NCI-H748 (cell line): Measurements from ENCODE around the gene APEX1.

Source experiments
- DNase-seq: peaks from one replicate; lab custom pipeline; 2025; ENCODE audit not compliant: unreplicated experiment; lab: John Stamatoyannopoulos, UW

APEX1 gene

DNA sequence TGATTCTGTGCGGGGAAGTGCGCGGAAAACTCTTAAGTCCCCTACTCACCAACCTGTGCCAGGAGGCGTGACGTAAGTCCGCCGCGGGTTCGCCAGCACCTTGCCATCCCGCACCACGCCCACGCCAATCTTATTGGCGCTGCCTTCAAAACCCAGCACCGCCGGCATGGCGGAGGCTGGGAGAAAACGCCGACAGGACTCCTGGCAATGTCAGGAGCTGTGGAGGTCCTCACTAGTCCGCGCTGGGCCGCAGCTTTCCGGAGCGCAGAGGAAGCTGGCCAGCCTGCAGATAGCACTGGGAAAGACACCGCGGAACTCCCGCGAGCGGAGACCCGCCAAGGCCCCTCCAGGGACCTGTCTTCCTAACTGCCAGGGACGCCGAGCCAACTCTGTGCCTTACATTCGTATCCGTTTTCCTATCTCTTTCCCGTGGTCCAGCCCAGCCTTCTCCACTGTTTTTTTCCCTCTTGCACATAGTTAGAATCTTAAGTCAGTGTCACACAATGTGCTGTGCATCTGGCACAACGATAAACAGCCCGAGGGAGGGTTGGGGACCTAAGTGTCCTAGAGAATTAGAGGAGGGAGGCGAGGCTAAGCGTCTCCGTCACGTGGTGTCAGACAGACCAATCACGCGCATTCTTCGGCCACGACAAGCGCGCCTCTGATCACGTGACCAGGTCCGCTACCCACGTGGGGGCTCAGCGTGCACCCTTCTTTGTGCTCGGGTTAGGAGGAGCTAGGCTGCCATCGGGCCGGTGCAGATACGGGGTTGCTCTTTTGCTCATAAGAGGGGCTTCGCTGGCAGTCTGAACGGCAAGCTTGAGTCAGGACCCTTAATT lies at the start of gene APEX1, which contains the start of gene OSGEP:
APEX1 (plus strand) TSS at position 711 of the 839 bp plus-strand sequence. CDS start 420 bp downstream, outside the sequence.
OSGEP (minus strand) TSS at position 297 of the 839 bp plus-strand sequence; CDS start at position 168, 129 bp downstream.
- peak; percentile 99 for DNase-seq

DNA sequence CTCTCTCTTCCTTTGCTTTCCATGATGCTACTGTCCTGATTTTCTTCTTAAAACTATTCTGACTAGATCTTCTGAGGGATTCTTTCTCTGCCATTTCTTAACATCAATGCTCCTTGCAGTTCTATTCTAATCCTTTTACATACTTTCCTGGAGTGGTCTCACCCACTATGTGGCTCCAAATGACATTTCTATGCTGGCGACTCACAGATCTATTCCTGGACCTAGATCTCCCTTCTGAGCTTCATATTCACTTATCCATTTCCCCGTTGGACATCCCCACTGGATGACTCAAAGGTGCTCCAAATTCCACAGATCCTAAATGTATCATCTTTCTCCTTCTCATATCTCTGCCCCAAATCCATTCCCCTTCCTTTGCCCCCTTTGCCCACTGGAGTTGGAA lies 45.8 kb upstream of the APEX1 start:
- no peak for DNase-seq

DNA sequence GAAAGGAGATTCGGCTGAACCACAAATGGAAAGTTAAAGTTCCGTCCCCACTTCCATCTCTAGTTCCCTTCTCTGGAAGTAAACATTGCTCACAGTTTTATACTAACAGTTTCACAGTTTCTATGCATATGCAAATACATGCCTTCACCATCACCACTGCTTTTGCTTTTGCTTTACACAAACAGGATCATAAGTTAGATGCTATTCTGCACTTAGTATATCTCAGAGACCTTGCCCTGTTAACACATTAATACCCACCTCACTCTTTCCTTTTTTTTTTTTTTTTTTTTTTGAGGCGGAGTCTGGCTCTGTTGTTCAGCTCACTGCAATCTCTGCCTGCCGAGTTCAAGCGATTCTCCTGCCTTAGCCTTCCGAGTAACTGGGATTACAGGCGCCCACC lies 42.6 kb upstream of the APEX1 start:
- DNase-seq, result no peak

DNA sequence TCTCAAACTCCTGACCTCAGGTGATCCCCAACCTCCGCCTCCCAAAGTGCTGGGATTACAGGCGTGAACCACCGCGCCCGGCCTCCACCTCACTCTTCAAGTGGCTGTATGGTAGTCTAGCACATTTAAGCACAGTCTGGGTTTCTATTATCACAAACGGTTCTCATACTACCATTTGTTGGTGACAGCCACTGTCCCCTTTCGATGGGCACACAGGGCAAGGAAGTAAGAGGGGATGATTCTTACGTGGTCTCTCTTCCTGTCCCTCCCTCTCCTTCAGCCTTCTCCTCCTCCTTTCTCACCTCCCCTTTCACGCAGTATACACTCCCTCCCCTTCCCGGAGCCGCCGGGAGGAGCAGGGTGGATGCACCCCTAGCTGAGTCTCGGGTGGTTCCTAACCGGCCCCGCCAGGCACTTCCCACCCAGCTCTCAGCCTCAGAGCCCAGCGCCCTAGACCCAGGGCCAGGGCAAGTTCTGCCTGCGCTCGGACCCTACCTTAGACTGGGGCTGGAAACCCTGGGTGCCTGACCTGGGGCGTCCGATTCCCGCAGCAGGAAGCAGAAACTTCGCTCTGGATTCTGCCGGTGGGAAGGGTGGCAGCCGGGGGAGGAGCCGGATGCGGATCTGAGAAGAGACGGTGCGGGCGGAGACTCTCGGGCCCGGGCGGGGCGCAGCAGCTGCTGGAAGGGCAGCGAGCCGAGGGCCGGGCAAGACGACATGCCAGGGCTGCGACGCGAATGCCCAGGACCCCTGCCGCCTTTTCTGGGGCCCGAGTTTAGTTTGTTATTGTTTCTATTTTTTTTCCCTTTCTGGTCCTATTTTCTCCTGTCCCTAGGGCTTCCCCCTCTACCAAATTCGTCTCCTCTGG lies 41.9 kb upstream of the APEX1 start, which contains the start of gene TEP1:
TEP1 (minus strand) TSS at position 626 of the 868 bp plus-strand sequence. CDS start 5,062 bp downstream, outside the sequence.
- peak; percentile 86 for DNase-seq

DNA sequence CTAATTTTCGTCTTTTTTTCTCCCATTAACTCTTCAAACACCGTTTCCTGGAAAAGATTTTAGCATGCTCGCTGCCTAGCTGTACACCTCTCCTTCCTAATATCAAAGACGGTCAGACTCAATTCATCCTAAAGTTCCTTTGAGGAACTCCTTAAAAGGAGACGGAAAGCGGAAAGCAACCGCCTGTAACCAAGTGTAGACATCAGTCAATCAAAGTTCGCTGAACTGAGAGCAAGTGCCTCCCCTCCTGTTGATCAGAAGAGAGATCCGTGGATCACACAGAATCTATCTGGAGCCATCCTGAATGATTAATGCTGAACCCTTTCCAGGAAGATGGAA lies 41.3 kb upstream of the APEX1 start:
- peak; percentile 35 for DNase-seq

DNA sequence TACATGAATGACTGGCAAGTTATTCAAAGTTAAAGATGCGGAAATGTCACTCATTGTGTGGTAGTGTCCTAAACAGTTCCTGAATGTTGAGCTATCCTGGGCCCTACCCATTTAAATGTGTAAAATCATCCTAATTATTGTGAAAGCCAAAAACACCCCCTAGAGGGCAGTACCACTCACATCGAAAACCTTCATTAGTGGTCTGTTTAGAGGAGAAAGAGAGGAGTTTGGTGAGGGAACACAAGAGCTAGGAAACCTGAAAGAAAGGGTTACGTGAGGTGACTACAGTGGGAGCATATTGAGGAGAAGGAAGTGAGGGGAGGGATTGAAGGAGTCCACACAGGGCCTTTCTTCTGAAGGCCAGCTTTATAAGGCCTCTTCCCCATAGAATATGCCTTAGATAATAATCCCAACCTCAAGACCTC lies 39.2 kb upstream of the APEX1 start:
- peak; percentile 65 for DNase-seq

DNA sequence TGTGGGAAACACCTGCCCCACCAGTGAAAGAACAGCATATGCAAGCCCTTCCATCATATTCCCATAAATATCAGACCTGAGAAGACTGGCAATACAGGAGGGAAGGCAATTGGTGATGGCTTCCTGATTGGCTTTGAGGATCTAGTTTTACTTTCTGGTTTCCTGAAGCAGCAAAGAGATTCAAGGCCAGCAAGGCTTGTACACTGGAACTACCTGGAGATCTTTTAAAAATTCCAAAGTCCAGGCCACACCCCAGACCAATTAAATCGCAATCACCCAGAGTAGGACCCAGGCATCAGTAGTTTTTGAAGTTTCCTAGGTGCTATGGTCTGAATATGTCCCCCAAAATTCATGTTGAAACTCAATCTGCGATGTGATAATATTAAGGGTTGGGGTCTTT lies 38.8 kb upstream of the APEX1 start:
- DNase-seq, result no peak

DNA sequence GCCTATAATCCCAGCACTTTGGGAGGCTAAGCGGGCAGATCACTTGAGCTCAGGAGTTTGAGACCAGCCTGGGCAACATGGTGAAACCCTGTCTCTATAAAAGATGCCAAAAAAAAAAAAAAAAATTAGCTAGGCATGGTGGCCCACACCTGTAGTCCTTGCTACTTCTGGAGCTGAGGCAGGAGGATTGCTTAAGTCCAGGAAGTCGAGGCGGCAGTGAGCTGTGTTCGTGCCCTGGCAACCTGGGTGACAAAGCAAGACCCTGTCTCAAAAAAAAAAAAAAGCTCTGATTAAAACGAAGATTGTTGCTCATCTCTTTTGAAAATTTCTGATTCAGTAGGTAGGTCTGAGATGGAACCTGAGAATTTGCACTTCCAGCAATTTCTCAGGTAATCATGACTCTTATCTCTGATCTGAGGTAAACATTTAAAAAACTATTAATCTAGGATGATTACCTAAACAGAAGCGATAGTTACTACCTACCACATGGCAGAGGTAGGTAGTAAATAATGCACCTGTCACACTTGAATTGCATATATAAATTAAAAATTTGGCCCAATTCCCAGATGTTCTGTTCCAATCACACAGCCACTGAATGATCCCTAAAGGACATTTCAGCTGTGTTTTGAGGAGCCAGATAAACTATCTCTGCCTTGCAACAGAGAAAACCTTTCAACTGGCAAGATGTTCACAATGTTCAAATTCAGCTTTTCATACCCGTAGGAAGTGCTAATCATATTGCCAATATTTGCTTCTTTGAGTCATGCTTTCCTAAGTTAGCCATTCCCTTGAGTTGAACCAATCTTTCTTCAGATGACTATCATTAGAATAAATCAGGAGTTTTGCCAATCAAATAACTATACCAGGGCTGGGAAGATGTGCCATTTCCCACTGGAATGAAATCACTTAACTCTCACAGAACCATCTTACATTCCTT lies 37.5 kb upstream of the APEX1 start:
- peak; percentile 65 for DNase-seq

DNA sequence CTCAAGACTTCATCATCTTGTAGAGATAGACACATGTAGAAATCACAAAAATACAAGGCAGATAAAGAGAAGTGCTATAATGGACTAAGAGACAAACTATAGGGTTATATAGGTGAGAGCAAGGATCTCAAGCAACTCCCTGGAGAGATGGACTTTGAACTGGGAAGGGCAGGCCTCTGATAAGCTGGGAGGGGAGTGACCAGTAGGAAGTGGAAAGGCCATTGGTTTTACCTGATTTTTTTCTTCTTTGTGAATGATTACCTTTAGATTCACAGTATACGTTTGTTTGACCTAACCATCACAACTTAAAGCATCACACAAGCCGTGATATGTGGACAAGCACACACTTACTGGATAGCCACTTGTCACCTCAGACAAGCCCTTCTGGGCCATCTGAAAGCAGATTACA lies 36.5 kb upstream of the APEX1 start:
- DNase-seq, result no peak

DNA sequence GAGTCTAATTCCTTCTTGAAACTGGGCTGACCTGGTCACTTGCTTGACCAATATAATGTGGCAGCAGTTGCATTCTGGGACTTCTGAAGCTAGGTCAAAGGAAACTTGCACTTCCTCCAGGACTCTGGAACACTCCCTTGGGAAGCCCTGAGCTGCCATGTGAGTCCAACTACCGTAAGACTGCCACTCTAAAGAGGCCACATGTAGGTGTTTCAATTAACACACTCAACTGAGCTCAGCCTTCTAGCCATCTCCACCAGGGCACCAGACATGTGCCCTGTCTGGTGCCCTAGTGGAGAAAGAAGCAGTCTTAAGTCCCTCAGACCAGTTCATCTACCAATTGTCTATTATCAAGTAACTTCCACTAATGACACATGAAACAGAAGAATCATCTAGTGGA lies 35.6 kb upstream of the APEX1 start:
- no peak for DNase-seq

DNA sequence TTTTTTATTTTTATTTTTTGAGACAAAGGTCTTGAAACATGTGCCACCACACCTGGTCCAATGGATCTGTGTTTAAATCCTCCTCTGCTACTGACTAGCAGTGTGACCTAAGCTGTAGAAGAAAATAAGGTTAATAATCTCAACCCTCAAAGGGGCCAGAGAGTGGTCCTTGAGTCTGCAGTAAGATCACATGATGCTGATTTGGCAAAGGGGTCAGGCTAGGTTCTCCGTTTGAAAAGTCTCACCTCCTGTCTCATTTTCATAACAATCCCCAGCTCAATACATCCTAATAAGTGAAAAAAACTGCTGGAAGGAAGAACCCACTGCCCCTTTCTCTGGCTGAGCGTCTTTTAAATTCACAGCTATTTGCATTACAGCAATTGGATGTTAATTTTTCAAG lies 33.8 kb upstream of the APEX1 start:
- DNase-seq, result no peak

DNA sequence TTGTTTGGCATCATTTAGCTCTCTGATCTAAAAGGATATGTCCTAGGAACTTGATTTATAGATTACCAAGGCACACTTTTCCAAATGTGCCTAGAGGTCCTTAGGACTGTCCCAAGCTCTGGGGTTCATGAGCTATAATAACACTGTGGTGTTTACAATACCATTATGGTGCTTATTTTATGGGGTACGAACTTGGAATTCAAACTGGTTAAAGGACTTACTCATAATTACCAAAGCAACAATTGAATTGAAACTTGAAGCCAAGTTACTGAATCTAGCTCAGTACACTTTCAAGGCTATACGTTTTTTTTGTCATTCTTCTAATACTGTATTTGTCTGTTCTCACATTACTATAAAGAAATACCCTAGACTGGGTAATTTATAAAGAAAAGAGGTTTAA lies 32.1 kb upstream of the APEX1 start:
- no peak for DNase-seq

DNA sequence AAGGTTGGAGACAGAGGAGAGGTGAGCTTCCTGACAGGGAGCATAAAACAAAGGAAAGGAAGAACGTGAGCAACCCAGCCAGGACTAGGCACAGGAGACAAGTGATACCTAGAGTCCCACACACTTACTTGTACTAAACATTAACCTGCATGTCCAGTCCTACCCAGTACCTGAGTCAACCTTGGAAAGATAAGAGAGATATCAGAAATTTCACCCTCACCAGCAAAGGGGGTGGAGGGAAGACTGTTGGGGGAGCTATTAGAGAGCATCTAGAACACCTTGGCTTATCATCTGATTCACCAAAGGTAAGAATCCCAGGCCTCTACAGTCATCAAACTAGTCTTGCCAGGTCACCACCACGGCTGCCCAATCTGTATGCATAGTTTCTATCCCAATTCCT lies 30.2 kb upstream of the APEX1 start:
- DNase-seq, result no peak

DNA sequence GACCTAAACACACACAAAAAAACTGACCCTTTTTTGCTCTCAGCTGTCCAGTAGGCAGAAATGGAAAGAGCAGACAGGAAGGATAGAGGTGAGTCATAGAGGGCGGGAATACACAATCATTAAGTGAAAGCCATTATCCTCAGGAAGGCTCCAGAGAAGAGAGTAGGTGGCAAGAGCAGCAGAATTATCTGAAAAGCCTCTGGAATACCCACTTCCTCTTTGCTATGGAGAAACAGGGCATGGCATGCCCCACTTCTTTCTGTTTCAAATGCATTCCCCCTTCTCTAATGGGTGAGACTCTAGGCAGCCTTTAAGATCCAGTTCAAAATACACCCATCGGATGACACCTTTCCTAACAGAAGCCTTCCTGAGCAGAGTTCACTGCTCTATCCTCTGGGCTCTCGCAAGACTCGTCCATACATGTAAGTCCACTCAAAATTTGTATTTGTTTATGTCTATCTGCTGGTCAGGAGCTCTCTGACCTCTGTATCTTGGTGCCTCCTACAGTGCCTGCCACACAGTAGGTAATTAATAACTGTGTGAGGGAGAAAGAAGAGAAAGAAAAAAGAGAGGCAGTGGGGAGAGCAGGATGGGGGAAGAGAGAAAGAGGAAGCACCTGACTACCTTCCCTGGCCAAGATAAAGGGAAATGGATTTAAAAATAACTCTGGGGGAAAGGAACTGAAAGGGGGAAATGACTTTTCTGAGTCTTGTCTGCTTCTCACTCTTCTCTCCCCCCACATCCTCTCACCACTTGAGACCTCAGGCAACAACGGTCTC lies 27.6 kb upstream of the APEX1 start:
- DNase-seq, result peak; percentile 9

DNA sequence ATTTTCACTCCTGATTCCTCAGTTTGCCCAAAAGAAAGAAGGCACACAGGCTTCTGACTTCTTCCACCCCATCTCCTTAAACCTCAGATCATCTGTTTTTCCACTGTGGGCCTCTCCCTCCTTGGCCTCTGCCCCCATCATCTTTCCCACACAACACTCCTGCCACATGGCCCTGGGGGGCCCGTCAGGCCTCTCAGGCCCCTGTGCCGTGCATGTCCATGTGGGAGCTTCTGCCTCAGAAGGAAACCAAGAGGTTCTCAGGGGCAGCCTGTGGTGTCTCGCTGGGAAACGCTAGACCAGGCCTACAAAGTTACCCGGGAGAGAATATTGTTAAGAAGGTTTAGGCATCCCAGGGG lies 27.0 kb upstream of the APEX1 start:
- DNase-seq, result no peak

DNA sequence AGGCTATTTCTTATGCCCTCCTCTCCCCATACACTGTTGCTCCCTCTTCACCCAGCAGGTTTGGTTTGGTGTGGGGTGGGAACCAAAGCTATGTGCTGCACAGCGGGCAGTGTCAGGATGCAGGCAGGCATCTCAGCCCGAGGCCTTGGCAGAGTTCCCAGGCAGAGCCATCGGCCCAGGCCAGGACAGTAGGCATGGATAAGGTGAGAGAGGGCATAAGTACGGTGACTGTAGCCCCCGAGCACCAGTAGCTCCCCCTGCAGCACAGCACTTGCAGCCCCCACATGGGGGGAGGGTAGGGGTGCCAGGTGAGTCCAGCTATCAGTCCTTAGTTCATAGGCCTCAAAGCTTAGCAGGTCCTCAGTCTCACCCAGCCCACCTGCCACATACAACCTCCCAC lies 26.2 kb upstream of the APEX1 start:
- no peak for DNase-seq

DNA sequence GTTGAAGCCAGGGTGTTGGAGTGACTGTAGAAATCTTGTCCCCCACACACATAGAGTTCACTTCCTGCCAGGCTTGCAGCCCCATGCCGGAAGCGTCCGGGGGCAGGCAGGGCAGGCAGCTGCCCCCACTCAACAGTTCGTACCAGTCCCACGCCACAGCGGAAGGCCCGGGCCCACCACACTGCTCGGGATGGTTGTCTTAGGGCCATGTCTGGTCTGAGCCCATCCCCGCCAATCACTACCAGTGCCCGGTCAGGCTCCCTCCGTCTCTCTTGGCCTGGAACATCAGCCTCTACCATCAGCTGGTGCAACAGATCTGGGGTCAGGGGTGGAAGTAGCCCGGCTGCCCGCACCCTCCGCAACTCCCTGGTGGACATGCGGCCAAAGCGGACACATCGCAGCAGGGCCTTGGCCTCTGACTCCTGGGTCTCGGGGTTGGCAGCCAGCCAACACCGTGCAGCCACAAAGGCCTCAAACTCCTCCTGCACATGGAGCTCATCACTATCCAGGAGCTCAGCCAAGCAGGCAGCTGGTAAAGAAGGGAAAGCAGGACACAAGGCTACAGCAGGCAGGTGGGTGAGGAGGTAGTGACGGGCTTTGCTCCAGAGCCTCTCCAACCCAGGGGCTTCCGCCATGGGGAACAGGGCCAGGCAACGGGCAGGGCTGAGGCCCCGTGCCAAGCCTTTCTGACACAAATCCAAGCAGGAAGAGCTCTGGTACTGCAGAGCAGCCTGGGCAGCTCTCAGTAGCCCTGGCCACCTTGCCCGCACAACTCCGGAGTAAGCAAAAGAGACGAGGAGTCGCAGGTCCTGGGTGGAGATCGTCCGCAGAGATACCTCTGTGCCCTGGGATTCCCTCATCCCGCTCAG lies 25.0 kb upstream of the APEX1 start:
- no peak for DNase-seq

DNA sequence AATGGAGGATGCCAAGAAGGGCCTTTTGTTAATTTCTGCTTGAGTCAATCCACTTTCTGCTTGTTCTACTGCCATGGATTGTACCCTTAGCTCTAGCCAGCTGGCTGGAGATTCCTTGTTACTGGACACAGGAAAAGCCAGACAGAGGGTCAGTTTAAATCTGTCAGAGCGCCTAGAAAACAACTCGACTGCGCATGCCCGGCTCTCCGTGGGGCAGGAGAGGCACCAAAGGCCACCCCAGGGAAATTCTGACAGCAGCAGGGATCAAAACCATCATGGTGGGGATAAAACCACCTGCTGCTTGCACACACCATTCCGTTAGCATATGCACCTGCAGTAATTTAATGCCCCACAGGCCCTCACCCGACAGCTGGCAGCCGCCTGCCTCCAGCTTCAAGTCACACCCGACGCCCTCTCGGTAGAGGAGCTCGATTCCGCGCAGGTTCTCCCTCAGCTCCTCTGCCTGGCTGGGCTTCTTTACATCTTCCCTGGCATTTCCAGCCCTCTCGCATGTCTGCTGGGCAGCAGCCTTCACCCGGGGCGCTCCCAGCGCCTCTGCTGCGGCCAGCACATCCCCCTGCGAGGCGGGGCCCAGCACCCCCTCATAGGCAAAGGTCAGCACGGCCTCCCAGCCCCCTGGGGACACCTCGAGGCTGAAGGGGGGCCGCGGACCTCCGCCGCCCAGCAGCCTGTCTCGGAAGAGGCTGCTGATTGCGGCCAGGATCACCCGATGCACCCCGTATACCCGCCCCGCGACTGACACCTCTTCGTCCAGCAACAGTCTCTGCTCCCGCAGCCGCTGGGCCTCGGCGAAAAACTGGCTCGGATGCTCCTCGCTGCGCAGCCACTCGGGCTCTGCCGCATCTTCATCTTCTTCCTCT lies 20.1 kb upstream of the APEX1 start:
- DNase-seq, result no peak
